Activated CD8-positive, alpha-beta memory T cell treated with anti-CD3 and anti-CD28 coated beads, Interleukin-2, amount 10 ng/mL, durations not matched to agents 7 days and 5 days (primary cell): ENCODE measurements around the gene HS6ST2. TPM values are rescaled to one million over a fixed set of nuclear protein-coding genes. Genes with fewer than 3 reads are reported as not detected.
"Not testable (repeated sequence)": the region's sequence is repeated elsewhere in the genome, so short reads cannot be mapped to it uniquely, and the experiment has no call there.

Experiments used
- ATAC-seq: fragments of 150-1000 bp; cut with Tn5 transposase; one replicate; pipeline ENCODE4 v1.10.0; 2021; ENCODE audit warnings: moderate library complexity
- CTCF ChIA-PET: fragments of 350-600 bp; sonication (Branson Sonifier 250); formaldehyde crosslinking; loops from one replicate; lab custom pipeline; 2021; ENCODE audit warnings: antibody characterized with exemption; lab: Charles Lee
- DNase-seq: peaks from one replicate; pipeline ENCODE4 v3.0.0-alpha.2; 2020
- H3K27ac Mint-ChIP-seq: one replicate; pipeline ENCODE4 v1.8.0; 2021; ENCODE audit warnings: mild to moderate bottlenecking, mixed read lengths
- H3K27me3 Mint-ChIP-seq: one replicate; pipeline ENCODE4 v1.8.0; 2021; ENCODE audit warnings: mixed read lengths
- H3K36me3 Mint-ChIP-seq: one replicate; pipeline ENCODE4 v1.8.0; 2021; ENCODE audit warnings: mild to moderate bottlenecking, mixed read lengths
- H3K4me1 Mint-ChIP-seq: one replicate; pipeline ENCODE4 v1.8.0; 2021; ENCODE audit warnings: mixed read lengths
- H3K4me3 Mint-ChIP-seq: one replicate; pipeline ENCODE4 v1.8.0; 2021; ENCODE audit warnings: mild to moderate bottlenecking, moderate library complexity, mixed read lengths
- H3K9me3 Mint-ChIP-seq: one replicate; pipeline ENCODE4 v1.8.0; 2022; ENCODE audit warnings: low read depth, mixed read lengths
- total RNA-seq, 2 experiments: library from RNA; stranded (reverse); gene quantifications; one replicate each; pipeline ENCODE4 v1.2.3, GENCODE V29; 2021

The HS6ST2 gene
- total RNA-seq, 2 experiments from 2014 or later = 0.14 TPM; not detected in 1

- CTCF ChIA-PET = no interaction called here
- Mint-ChIP-seq H3K27ac (no peak overlapping the region), H3K4me3 (no peak overlapping the region), H3K36me3 (no peaks in the 10 kb centered on the region), H3K4me1 (no peaks in the 10 kb centered on the region), H3K9me3 (no peaks in the 10 kb centered on the region), H3K27me3 (no peaks in the 10 kb centered on the region)
- DNase-seq (no peak), ATAC-seq (no peak)
Observed at GRCh38 chrX:132908891-132909290, 49.5 kb downstream of the HS6ST2 start.

GRCh38 chrX:132900633-132901293 lies 57.7 kb downstream of the HS6ST2 start:
- Mint-ChIP-seq H3K9me3 (no peaks in the 10 kb centered on the region), H3K36me3 (no peaks in the 10 kb centered on the region), H3K27me3 (no peaks in the 10 kb centered on the region), H3K4me1 (no peaks in the 10 kb centered on the region), H3K27ac (no peak overlapping the region), H3K4me3 (no peak overlapping the region)
- ATAC-seq (no peak), DNase-seq (no peak)
- CTCF ChIA-PET = no interaction called here

GRCh38 chrX:132887569-132887968 lies 70.9 kb downstream of the HS6ST2 start:
- no peaks in the 10 kb centered on the region for H3K9me3 Mint-ChIP-seq
- DNase-seq (no peak), ATAC-seq (no peak)
- no peak overlapping the region for H3K27ac Mint-ChIP-seq
- H3K27me3 Mint-ChIP-seq = peaks cover 2% of the 10 kb centered on the region
- CTCF ChIA-PET = no interaction called here
- H3K36me3 Mint-ChIP-seq = no peaks in the 10 kb centered on the region
- H3K4me1 Mint-ChIP-seq = no peaks in the 10 kb centered on the region
- H3K4me3 Mint-ChIP-seq = no peak overlapping the region

- ATAC-seq (no peak), DNase-seq (no peak)
- H3K27me3 Mint-ChIP-seq = peaks cover 2% of the 10 kb centered on the region
- H3K4me3 Mint-ChIP-seq = no peak overlapping the region
- H3K27ac Mint-ChIP-seq = no peak overlapping the region
- H3K4me1 Mint-ChIP-seq = no peaks in the 10 kb centered on the region
- H3K9me3 Mint-ChIP-seq = no peaks in the 10 kb centered on the region
- CTCF ChIA-PET = no interaction called here
- H3K36me3 Mint-ChIP-seq = no peaks in the 10 kb centered on the region
Observed at GRCh38 chrX:132883358-132883915, 75.0 kb downstream of the HS6ST2 start.

GRCh38 chrX:132880753-132881152 lies 77.7 kb downstream of the HS6ST2 start:
- H3K27me3 Mint-ChIP-seq, H3K36me3 Mint-ChIP-seq, CTCF ChIA-PET, H3K9me3 Mint-ChIP-seq, H3K4me3 Mint-ChIP-seq, H3K27ac Mint-ChIP-seq, H3K4me1 Mint-ChIP-seq, DNase-seq, ATAC-seq: not testable (repeated sequence)

GRCh38 chrX:132877954-132878536 lies 80.4 kb downstream of the HS6ST2 start:
- Mint-ChIP-seq H3K4me1 (no peaks in the 10 kb centered on the region), H3K4me3 (no peak overlapping the region), H3K27me3 (peaks cover 6% of the 10 kb centered on the region), H3K27ac (no peak overlapping the region), H3K36me3 (no peaks in the 10 kb centered on the region), H3K9me3 (no peaks in the 10 kb centered on the region)
- ATAC-seq (no peak), DNase-seq (no peak)
- CTCF ChIA-PET = no interaction called here

GRCh38 chrX:132876523-132877338 lies 81.7 kb downstream of the HS6ST2 start:
- Mint-ChIP-seq H3K9me3 (no peaks in the 10 kb centered on the region), H3K27ac (no peak overlapping the region), H3K27me3 (peaks cover 6% of the 10 kb centered on the region), H3K36me3 (no peaks in the 10 kb centered on the region), H3K4me1 (no peaks in the 10 kb centered on the region), H3K4me3 (no peak overlapping the region)
- ATAC-seq (no peak), DNase-seq (no peak)
- CTCF ChIA-PET = no interaction called here

- Mint-ChIP-seq H3K27me3 (peaks cover 6% of the 10 kb centered on the region), H3K36me3 (no peaks in the 10 kb centered on the region)
Observed at GRCh38 chrX:132875650-132876522, 82.5 kb downstream of the HS6ST2 start.

GRCh38 chrX:132862562-132862961 lies 95.9 kb downstream of the HS6ST2 start:
- peaks cover 3% of the 10 kb centered on the region for H3K36me3 Mint-ChIP-seq
- no peak overlapping the region for H3K4me3 Mint-ChIP-seq
- no peak for DNase-seq
- H3K4me1 Mint-ChIP-seq = peaks cover 26% of the 10 kb centered on the region
- peaks cover 1% of the 10 kb centered on the region for H3K9me3 Mint-ChIP-seq
- ATAC-seq = no peak
- peaks cover 3% of the 10 kb centered on the region for H3K27me3 Mint-ChIP-seq
- H3K27ac Mint-ChIP-seq = no peak overlapping the region
- CTCF ChIA-PET = no interaction called here

More at GRCh38 chrX:132875650-132876522, 82.5 kb downstream of the HS6ST2 start:
- DNase-seq (no peak), ATAC-seq (no peak)
- H3K4me3 Mint-ChIP-seq = no peak overlapping the region
- H3K27ac Mint-ChIP-seq = no peak overlapping the region
- H3K4me1 Mint-ChIP-seq = no peaks in the 10 kb centered on the region
- no peaks in the 10 kb centered on the region for H3K9me3 Mint-ChIP-seq
- CTCF ChIA-PET = no interaction called here

GRCh38 chrX:132861076-132861475 lies 97.4 kb downstream of the HS6ST2 start:
- H3K27ac Mint-ChIP-seq = no peak overlapping the region
- DNase-seq (no peak), ATAC-seq (no peak)
- H3K9me3 Mint-ChIP-seq = peaks cover 3% of the 10 kb centered on the region
- H3K4me3 Mint-ChIP-seq = no peak overlapping the region
- peaks cover 30% of the 10 kb centered on the region for H3K4me1 Mint-ChIP-seq
- CTCF ChIA-PET = no interaction called here
- peaks cover 7% of the 10 kb centered on the region for H3K36me3 Mint-ChIP-seq
- peaks cover 3% of the 10 kb centered on the region for H3K27me3 Mint-ChIP-seq

- Mint-ChIP-seq H3K4me1 (peaks cover 30% of the 10 kb centered on the region), H3K36me3 (peaks cover 7% of the 10 kb centered on the region), H3K9me3 (peaks cover 3% of the 10 kb centered on the region), H3K27me3 (peaks cover 3% of the 10 kb centered on the region), H3K27ac (no peak overlapping the region), H3K4me3 (no peak overlapping the region)
- no peak for DNase-seq
- CTCF ChIA-PET = no interaction called here
- ATAC-seq = no peak
Observed at GRCh38 chrX:132860200-132860599, 98.2 kb downstream of the HS6ST2 start.

GRCh38 chrX:132858018-132858417 lies 100.4 kb downstream of the HS6ST2 start:
- peaks cover 3% of the 10 kb centered on the region for H3K9me3 Mint-ChIP-seq
- CTCF ChIA-PET = no interaction called here
- no peak for DNase-seq
- H3K27ac Mint-ChIP-seq = peak overlapping the region; percentile 46
- no peaks in the 10 kb centered on the region for H3K27me3 Mint-ChIP-seq
- peak; percentile 85 for ATAC-seq
- H3K36me3 Mint-ChIP-seq = peaks cover 7% of the 10 kb centered on the region
- H3K4me1 Mint-ChIP-seq = peaks cover 30% of the 10 kb centered on the region
- H3K4me3 Mint-ChIP-seq = no peak overlapping the region
